B cell (primary cell): Measurements from ENCODE around the gene ETV2.

Experiments used
- CTCF ChIP-seq: fragments of 200-600 bp; IDR thresholded peaks from one replicate; pipeline ENCODE4 v1.8.0; 2022; ENCODE audit warnings: antibody characterized with exemption, mild to moderate bottlenecking
- EZH2 ChIP-seq: IDR thresholded peaks from 2 replicates; pipeline ENCODE4 v1.6.1; 2012; ENCODE audit warnings: borderline replicate concordance, low read depth, mild to moderate bottlenecking, moderate library complexity, low read length; ENCODE audit not compliant: insufficient read depth, poor library complexity, severe bottlenecking

DNA sequence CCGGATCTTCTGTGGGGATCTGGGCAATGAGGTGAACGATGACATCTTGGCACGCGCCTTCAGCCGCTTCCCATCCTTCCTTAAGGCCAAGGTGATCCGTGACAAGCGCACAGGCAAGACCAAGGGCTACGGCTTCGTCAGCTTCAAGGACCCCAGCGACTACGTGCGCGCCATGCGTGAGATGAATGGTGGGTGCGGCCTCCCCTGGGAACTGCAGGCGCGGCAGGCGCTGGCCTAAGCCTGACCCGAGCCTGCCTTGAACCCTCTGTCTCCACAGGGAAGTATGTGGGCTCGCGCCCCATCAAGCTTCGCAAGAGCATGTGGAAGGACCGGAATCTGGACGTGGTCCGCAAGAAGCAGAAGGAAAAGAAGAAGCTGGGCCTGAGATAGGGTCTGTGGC is 4.4 kb upstream of the ETV2 start:
- TF ChIP-seq CTCF = no peak
- no peak for TF ChIP-seq EZH2
